Vagina (tissue), 2 donors: ENCODE results near the gene DUSP3. TPM values are rescaled to one million over a fixed set of nuclear protein-coding genes. Genes with fewer than 3 reads are reported as not detected.

ENCODE experiments used
- DNase-seq, 2 donors: peaks; one replicate each; pipeline ENCODE4 v3.0.0-alpha.2; 2017; ENCODE audit errors: extremely low spot score in 2 of 2
- H3K27ac ChIP-seq: fragments of 200-600 bp; sonication (generic); one replicate; pipeline ENCODE4 v1.5.1; 2019
- H3K27me3 ChIP-seq: fragments of 200-600 bp; sonication (generic); one replicate; pipeline ENCODE4 v1.5.1; 2019
- H3K36me3 ChIP-seq, 2 donors: fragments of 200-600 bp; sonication (generic); one replicate each; pipeline ENCODE4 v1.5.1; 2017 to 2019
- H3K4me1 ChIP-seq: fragments of 200-600 bp; sonication (generic); one replicate; pipeline ENCODE4 v1.5.1; 2019
- H3K4me3 ChIP-seq, 2 donors: fragments of 200-600 bp; sonication (generic); 1 replicate in 1 of 2; 2 replicates in 1 of 2; pipeline ENCODE4 v1.5.1; 2016 to 2019
- H3K9me3 ChIP-seq: fragments of 200-600 bp; sonication (generic); one replicate; pipeline ENCODE4 v1.5.1; 2019
- POLR2A ChIP-seq, 2 donors: fragments of 450-650 bp; IDR thresholded peaks; one replicate each; pipeline ENCODE4 v1.6.1; 2017; ENCODE audit warnings: antibody characterized with exemption in 2 of 2, mild to moderate bottlenecking in 2 of 2, moderate library complexity in 2 of 2
- POLR2AphosphoS5 ChIP-seq, 2 donors: sonication (generic); formaldehyde crosslinking; IDR thresholded peaks; one replicate each; pipeline ENCODE4 v1.9.0; 2017; ENCODE audit warnings: antibody characterized with exemption in 2 of 2, mild to moderate bottlenecking in 2 of 2, low read depth in 1 of 2; ENCODE audit not compliant: insufficient read depth in 1 of 2
- intact Hi-C: fragments of 100-400 bp; cut with DNase I; formaldehyde crosslinking; loops from one replicate; pipeline ENCODE4 v1.15.1; 2023
- total RNA-seq: library from RNA; depleted of rRNA; stranded (reverse); fragments of >200 nt; gene quantifications from one replicate; pipeline ENCODE4 v1.2.3, GENCODE V29; 2016
- TF ChIP-seq, protein P1 (sequence below), 3 experiments: fragments of 450-650 bp in 2 of 3; fragments of 200-600 bp in 1 of 3; sonication (generic) in 1 of 3; IDR thresholded peaks; one replicate each; pipeline ENCODE4 v1.5.1; 2017 to 2019; ENCODE audit warnings: antibody characterized with exemption in 3 of 3, mild to moderate bottlenecking in 2 of 3, moderate library complexity in 2 of 3

The DUSP3 gene
- total RNA-seq, 1 donor from 2014 or later: 43.5 TPM

DNA sequence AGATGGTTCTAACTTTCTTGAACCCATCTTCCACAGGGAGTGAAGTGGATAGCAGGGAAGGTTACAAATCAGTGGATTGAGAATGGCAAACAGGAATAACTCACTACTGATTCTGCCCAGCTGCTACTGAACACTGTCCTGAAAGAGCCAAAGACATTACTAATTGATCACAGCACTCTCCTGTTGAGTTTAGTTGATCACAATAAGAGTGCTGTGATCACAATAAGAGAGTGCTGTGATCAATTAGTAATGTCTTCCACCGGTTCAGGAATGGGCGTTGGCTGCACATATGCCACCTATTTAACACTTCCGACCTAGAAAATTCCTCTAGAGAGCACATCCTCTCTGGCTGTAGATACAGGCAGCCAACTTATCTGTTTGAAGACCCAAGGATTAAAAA lies 12.8 kb upstream of the DUSP3 start:
- Histone ChIP-seq H3K27me3 (no peaks in the 10 kb centered on the region), H3K36me3 (no peaks in the 10 kb centered on the region), H3K27ac (no peak overlapping the region), H3K4me3 (no peak overlapping the region), H3K4me1 (no peaks in the 10 kb centered on the region), H3K9me3 (no peaks in the 10 kb centered on the region)
- TF ChIP-seq POLR2AphosphoS5 (IDR thresholded peaks at IDR 0.05; ENCODE audit: insufficient read depth in 1 of 2, low read depth in 1 of 2): peak in 1 of 2 donors; percentile 10
- TF ChIP-seq, protein P1, sequence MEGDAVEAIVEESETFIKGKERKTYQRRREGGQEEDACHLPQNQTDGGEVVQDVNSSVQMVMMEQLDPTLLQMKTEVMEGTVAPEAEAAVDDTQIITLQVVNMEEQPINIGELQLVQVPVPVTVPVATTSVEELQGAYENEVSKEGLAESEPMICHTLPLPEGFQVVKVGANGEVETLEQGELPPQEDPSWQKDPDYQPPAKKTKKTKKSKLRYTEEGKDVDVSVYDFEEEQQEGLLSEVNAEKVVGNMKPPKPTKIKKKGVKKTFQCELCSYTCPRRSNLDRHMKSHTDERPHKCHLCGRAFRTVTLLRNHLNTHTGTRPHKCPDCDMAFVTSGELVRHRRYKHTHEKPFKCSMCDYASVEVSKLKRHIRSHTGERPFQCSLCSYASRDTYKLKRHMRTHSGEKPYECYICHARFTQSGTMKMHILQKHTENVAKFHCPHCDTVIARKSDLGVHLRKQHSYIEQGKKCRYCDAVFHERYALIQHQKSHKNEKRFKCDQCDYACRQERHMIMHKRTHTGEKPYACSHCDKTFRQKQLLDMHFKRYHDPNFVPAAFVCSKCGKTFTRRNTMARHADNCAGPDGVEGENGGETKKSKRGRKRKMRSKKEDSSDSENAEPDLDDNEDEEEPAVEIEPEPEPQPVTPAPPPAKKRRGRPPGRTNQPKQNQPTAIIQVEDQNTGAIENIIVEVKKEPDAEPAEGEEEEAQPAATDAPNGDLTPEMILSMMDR (IDR thresholded peaks at IDR 0.05): no peak
- peak in 1 of 2 donors; percentile 6 for DNase-seq
- intact Hi-C loops: no loop called here

DNA sequence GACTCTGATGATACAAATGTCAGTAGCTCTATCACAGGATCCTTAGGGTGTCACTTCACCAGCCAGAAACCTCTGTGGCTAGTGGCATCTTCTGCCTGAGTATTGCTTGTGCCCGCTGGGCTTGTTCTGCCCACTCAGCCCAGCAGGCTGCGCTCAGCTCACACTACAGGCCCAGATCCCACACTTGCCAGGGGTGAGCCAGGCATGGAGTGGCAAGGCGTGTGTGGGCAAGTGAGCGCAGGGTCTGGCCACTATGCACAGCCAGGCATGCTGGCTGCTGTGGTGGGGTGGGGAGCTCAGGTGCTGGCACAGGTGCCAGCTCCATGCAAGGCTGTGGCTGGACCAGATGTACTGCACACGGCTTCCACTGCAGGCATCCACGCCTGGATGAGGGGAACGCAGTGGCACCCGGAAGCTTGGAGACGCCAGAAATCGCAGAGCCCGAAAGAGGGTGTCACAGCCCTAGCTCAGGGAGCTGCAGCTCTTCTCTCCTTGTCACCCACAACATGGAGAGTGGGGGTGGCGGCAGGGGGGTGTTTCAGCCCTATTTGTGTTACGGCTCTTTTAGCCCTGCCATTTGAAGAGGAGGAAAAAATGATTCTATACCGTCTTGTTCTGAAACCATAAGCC lies 11.6 kb upstream of the DUSP3 start:
- H3K4me3 ChIP-seq: no peak overlapping the region
- H3K27ac ChIP-seq: no peak overlapping the region
- no peaks in the 10 kb centered on the region for H3K27me3 ChIP-seq
- intact Hi-C loops: no loop called here
- no peaks in the 10 kb centered on the region for H3K9me3 ChIP-seq
- peak in 1 of 2 donors; percentile 84 for DNase-seq
- no peaks in the 10 kb centered on the region for H3K36me3 ChIP-seq
- no peaks in the 10 kb centered on the region for H3K4me1 ChIP-seq
- TF ChIP-seq, protein P1 (IDR thresholded peaks at IDR 0.05): peak in 1 of 3 experiments; percentile 15
- no peak for TF ChIP-seq POLR2A (IDR thresholded peaks at IDR 0.05)
- TF ChIP-seq POLR2AphosphoS5 (IDR thresholded peaks at IDR 0.05; ENCODE audit: insufficient read depth in 1 of 2, low read depth in 1 of 2): peak in 1 of 2 donors; percentile 18

DNA sequence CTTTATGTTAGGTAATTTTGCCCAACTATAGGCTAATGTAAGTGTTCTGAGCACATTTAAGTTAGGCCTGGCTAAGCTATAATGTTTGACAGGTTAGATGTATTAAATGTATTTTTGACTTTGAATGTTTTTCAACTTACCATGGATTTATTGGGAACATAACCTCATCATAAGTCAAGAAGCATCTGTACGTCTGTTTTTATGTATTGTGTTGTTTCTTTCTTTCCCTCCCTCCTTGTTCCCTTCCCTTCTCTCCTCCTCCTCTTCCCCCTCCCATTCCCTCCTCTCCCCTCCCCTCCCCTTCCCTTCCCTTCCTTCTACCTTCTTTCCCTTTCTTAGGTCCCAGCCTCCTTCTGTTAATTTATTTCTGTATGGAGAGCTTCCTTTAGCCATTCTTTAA lies 10.7 kb upstream of the DUSP3 start:
- H3K9me3 ChIP-seq: no peaks in the 10 kb centered on the region
- no peaks in the 10 kb centered on the region for H3K4me1 ChIP-seq
- intact Hi-C loops: loop anchor here (10.0 kb wide), 1 partner anchor 55 kb away; the partner anchor contains the start of gene CD300LG
- TF ChIP-seq POLR2A (IDR thresholded peaks at IDR 0.05) (no peak), POLR2AphosphoS5 (IDR thresholded peaks at IDR 0.05; ENCODE audit: insufficient read depth in 1 of 2, low read depth in 1 of 2) (no peak)
- TF ChIP-seq, protein P1 (IDR thresholded peaks at IDR 0.05): no peak
- H3K27ac ChIP-seq: no peak overlapping the region
- no peak for DNase-seq
- H3K27me3 ChIP-seq: no peaks in the 10 kb centered on the region
- no peak overlapping the region for H3K4me3 ChIP-seq
- no peaks in the 10 kb centered on the region for H3K36me3 ChIP-seq

DNA sequence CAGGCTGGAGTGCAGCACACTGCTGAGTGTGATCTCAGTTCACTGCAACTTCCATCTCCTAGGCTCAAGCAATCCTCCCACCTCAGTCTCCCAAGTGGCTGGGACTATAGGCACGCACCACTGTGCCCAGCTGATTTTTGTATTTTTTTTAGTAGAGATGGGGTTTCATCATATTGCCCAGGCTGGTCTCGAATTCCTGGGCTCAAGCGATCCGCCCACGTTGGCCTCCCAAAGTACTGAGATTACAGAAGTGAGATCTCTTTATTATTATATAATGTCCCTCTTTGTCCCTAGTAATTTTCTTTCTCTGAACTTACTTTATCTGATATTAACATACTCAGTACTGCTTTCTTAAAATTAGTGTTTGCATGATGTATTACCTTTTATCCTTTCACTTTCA lies 9.8 kb upstream of the DUSP3 start:
- Histone ChIP-seq H3K36me3 (no peaks in the 10 kb centered on the region), H3K27ac (no peak overlapping the region), H3K27me3 (no peaks in the 10 kb centered on the region), H3K4me1 (no peaks in the 10 kb centered on the region), H3K9me3 (no peaks in the 10 kb centered on the region), H3K4me3 (no peak overlapping the region)
- peak in 1 of 2 donors; percentile 40 for DNase-seq
- TF ChIP-seq POLR2AphosphoS5 (IDR thresholded peaks at IDR 0.05; ENCODE audit: insufficient read depth in 1 of 2, low read depth in 1 of 2) (no peak), POLR2A (IDR thresholded peaks at IDR 0.05) (no peak)
- TF ChIP-seq, protein P1 (IDR thresholded peaks at IDR 0.05): no peak
- intact Hi-C loops: loop anchor here (10.0 kb wide), 1 partner anchor 56 kb away; the partner anchor contains the start of gene CD300LG

DNA sequence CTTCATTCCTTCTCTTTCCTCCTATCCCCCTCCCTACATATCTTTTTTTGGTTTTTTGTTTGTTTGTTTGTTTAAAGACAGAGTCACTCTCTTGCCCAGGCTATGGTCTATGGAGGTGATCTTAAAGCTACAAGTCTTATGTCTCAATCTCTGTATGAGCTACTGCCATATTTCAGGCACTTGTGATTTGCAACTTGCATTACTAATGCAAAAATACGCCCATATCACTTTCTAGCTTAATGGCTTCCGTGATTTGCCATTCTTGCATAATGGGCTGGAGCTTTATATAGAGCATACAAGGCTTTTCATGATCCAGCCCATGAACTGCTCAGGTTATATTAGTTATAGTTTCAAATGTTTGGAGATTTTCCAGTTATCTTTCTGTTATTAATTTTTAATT lies 9.0 kb upstream of the DUSP3 start:
- no peaks in the 10 kb centered on the region for H3K4me1 ChIP-seq
- H3K9me3 ChIP-seq: no peaks in the 10 kb centered on the region
- DNase-seq: no peak
- H3K36me3 ChIP-seq: no peaks in the 10 kb centered on the region
- intact Hi-C loops: loop anchor here (10.0 kb wide), 1 partner anchor 57 kb away; the partner anchor contains the start of gene CD300LG
- no peak overlapping the region for H3K4me3 ChIP-seq
- H3K27me3 ChIP-seq: no peaks in the 10 kb centered on the region
- TF ChIP-seq, protein P1 (IDR thresholded peaks at IDR 0.05): no peak
- TF ChIP-seq POLR2A (IDR thresholded peaks at IDR 0.05) (no peak), POLR2AphosphoS5 (IDR thresholded peaks at IDR 0.05; ENCODE audit: insufficient read depth in 1 of 2, low read depth in 1 of 2) (no peak)
- no peak overlapping the region for H3K27ac ChIP-seq
